Brain pericyte (primary cell): Measurements from ENCODE around the gene PPP4R3B.

ENCODE experiments used
- DNase-seq: peaks from one replicate; pipeline ENCODE4 v3.0.0-alpha.2; 2012; ENCODE audit warnings: low read depth, low spot score

Gene PPP4R3B

DNA sequence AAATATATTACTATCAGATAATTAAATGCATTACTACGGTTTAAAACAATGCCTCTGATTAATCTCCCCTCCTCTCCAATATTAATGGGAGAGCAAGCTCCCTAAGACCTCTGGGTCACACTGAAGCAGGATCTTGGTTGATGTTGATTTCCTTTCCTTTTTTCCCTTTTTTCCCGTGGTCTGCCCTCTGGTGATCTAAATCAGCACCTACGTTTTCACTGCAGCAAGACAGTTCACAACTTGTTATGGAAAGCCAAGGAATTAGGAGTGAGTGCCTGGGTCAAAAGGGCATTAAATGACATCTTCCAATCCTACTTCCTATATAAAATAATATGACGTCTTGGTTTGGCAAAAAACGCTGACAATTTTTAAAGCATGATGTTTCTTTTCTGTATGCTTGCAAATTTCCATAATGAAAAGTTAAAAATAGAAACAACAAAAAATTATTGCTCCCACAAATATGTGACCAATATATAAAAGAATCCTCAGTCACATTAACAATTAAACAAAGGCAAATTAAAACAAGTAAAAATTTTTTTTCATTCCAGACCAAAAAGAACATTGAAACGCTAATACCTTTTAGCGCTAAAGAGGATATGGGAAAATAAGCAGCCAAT lies 105.8 kb downstream of the PPP4R3B start:
- DNase-seq, result no peak

- no peak for DNase-seq
Measured at GRCh38 chr2:55502590-55503141, 114.8 kb downstream of the PPP4R3B start.

GRCh38 chr2:55500025-55500424 lies 117.4 kb downstream of the PPP4R3B start:
- DNase-seq, result peak; percentile 12

- no peak for DNase-seq
Measured at GRCh38 chr2:55498582-55498981, 118.8 kb downstream of the PPP4R3B start.
